BE2C (cell line): ENCODE measurements around the gene FAM200A.
"Not testable (repeated sequence)": the region's sequence is repeated elsewhere in the genome, so short reads cannot be mapped to it uniquely, and the experiment has no call there.

Source experiments
- DNase-seq: peaks from one replicate; pipeline ENCODE4 v3.0.0-alpha.2; 2020
- H3K27me3 ChIP-seq: fragments of 250-450 bp; sonication (Bioruptor Pico); 2 replicates; pipeline ENCODE4 v1.5.1; 2020; ENCODE audit warnings: mild to moderate bottlenecking
- H3K36me3 ChIP-seq: fragments of 250-450 bp; sonication (Bioruptor Pico); 2 replicates; pipeline ENCODE4 v1.5.1; 2020; ENCODE audit warnings: mild to moderate bottlenecking
- H3K4me1 ChIP-seq: fragments of 250-450 bp; sonication (Bioruptor Pico); 2 replicates; pipeline ENCODE4 v1.5.1; 2020
- H3K4me3 ChIP-seq: 2 replicates; pipeline ENCODE4 v1.5.1; 2011; ENCODE audit warnings: low read depth, low read length
- H3K9me3 ChIP-seq: fragments of 250-450 bp; sonication (Bioruptor Pico); 2 replicates; pipeline ENCODE4 v1.5.1; 2020
- CTCF ChIP-seq: IDR thresholded peaks from 2 replicates; pipeline ENCODE4 v1.5.1; 2012; ENCODE audit warnings: mild to moderate bottlenecking, low read depth, low read length

FAM200A gene

GRCh38 chr7:99554939-99555338 is 3.0 kb upstream of the FAM200A start:
- Histone ChIP-seq H3K36me3 (no peaks in the 10 kb centered on the region; the same call in 1 of the 2 replicates), H3K27me3 (no peaks in the 10 kb centered on the region)
- DNase-seq = no peak

GRCh38 chr7:99553039-99553438 is 1.1 kb upstream of the FAM200A start:
- Histone ChIP-seq H3K27me3 (no peaks in the 10 kb centered on the region), H3K9me3 (no peaks in the 10 kb centered on the region), H3K4me1 (no peaks in the 10 kb centered on the region), H3K4me3 (no peak overlapping the region), H3K36me3 (no peaks in the 10 kb centered on the region; the same call in none of the 2 replicates)
- TF ChIP-seq CTCF = no peak
- DNase-seq = no peak

More at GRCh38 chr7:99554939-99555338, 3.0 kb upstream of the FAM200A start:
- no peak overlapping the region for H3K4me3 ChIP-seq
- H3K4me1 ChIP-seq = no peaks in the 10 kb centered on the region
- no peaks in the 10 kb centered on the region for H3K9me3 ChIP-seq
- no peak for TF ChIP-seq CTCF

GRCh38 chr7:99551334-99551733 is 580 bp downstream of the FAM200A start:
- Histone ChIP-seq H3K27me3 (no peaks in the 10 kb centered on the region), H3K4me1 (no peaks in the 10 kb centered on the region), H3K9me3 (no peaks in the 10 kb centered on the region), H3K36me3 (peaks cover 3% of the 10 kb centered on the region), H3K4me3 (peak overlapping the region; percentile 99)
- TF ChIP-seq CTCF = no peak
- DNase-seq = no peak

- H3K9me3 ChIP-seq, H3K36me3 ChIP-seq, H3K4me1 ChIP-seq, H3K4me3 ChIP-seq, DNase-seq, H3K27me3 ChIP-seq: not testable (repeated sequence)
Observed at GRCh38 chr7:99549545-99549944, 2.4 kb downstream of the FAM200A start.

GRCh38 chr7:99545308-99545707 is 6.6 kb downstream of the FAM200A start:
- H3K36me3 ChIP-seq, H3K9me3 ChIP-seq, H3K4me3 ChIP-seq, H3K4me1 ChIP-seq, H3K27me3 ChIP-seq, DNase-seq: not testable (repeated sequence)

GRCh38 chr7:99543916-99544315 is 8.0 kb downstream of the FAM200A start:
- TF ChIP-seq CTCF = no peak
- Histone ChIP-seq H3K4me1 (no peaks in the 10 kb centered on the region), H3K9me3 (peaks cover 6% of the 10 kb centered on the region; the same call in 1 of the 2 replicates)

GRCh38 chr7:99543081-99543671 is 8.7 kb downstream of the FAM200A start:
- Histone ChIP-seq H3K4me1 (no peaks in the 10 kb centered on the region), H3K27me3 (no peaks in the 10 kb centered on the region), H3K9me3 (peaks cover 6% of the 10 kb centered on the region; the same call in 1 of the 2 replicates), H3K4me3 (no peak overlapping the region), H3K36me3 (peaks cover 3% of the 10 kb centered on the region)
- no peak for TF ChIP-seq CTCF
- no peak for DNase-seq

More at GRCh38 chr7:99543916-99544315, 8.0 kb downstream of the FAM200A start:
- no peak for DNase-seq
- Histone ChIP-seq H3K36me3 (peaks cover 3% of the 10 kb centered on the region), H3K4me3 (no peak overlapping the region), H3K27me3 (no peaks in the 10 kb centered on the region)
